ENCODE data around the gene FAM149A.
A peak's percentile ranks its signal among the peaks of the same experiment; 100 is the strongest.

The FAM149A gene

DNA sequence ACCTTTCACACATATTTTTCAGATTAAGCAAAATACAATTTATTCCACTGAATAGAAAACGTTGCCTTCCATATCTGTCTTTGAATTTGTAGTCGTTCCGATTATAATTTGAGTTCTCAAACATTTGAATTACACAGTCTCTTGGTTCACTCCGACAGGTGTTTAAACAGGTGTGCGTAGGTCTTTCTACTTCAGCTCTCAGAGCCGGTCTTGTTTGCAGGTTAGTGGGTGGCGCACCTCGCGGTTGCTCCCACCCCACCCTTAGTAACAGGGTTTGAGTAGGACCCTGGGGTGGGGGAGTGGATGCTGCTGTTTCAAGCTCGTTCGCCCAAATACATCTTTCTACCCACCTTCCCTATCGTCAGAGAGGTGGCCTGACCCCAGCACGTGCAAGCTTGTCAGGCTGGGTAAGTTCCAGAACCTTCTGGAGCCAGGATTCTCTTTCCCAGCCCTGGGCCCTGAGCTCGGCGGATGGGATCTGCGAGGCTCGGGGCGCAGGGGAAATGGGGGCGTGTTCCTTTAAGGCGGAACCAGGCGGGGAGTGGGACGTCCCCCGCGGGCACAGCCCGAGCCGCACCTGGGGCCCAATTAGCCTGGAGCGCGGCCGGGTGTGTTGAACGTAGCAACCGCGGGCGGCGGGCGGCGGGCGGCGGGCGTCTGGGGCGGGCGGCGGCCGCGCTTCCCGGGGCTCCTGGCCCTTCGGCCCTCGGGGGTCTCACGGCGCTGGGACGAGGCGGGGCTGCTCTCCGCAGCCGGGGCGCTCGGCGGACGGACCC lies at the start of gene FAM149A:
Gene FAM149A (plus strand): TSS at position 591 of the 776 bp plus-strand sequence.
- no peak for DNase-seq (ENCODE audit: low spot score)

DNA sequence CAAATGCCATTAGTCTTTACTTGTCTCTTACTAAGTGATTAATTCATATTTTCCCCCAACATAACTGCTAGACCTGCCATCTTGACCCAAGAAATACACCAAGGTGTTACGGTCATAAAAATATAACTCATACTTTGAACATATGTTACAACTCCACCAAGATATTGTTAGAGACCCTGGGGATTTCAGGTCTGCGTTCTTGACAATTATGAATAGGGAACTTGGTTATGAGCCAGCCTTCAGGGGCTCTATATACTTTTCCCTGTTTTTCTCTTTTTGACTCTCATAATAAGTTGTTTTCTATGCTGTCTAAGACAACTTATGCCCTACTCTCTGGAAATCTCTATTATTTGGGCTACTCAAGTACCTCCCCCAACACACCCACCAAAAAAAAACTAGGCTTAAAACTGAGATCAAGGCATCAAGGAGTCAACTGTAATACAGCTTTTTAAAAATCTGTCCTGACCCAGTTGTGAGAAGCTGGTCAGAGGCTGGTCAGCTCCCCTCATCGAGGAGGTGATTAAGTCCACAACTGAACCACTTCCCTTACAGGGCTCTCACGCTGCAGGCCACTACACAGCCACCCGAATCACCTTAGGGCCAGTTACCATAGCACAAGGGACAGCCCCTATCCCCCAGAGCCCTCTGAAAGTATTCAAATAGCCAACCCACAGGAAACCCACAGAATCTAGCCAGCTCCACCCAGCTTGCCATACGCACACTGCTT lies 46.1 kb upstream of the FAM149A start:
- DNase-seq (ENCODE audit: low spot score) = no peak

DNA sequence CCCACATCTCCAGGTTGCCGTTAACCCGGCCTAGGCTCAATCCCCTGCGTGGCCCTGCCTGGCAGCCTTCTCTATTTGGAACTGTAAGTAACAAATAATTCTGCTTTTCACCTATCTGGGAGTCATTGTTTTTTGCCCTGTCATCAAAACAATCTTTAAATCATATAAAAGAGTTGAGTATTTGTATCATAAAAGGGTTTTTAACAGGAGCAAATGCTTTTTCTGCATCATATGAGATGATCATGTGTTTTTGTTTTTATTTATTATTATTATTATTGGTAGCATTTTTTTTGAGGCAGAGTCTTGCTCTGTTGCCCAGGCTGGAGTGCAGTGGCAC lies 45.6 kb upstream of the FAM149A start:
- DNase-seq (ENCODE audit: low spot score) = no peak

DNA sequence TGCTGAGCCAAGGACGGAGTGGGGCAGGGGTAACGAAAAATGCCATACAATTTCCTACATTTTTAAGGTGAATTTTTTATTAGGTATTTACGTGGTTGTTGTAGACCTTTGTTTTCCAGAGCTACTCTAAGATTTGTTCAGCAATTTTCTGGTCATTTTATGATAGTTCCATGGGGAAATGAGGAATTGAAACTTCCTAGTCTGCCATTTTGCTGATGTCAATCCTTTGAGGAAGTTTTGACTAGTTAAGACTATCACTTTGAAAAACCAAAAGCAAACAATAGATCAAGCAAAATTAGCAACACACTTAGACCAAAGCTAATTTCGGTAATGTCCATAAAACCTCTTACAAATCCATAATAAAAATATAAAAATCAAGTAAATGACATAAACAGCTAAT lies 42.6 kb upstream of the FAM149A start:
- no peak for DNase-seq (ENCODE audit: low spot score)

DNA sequence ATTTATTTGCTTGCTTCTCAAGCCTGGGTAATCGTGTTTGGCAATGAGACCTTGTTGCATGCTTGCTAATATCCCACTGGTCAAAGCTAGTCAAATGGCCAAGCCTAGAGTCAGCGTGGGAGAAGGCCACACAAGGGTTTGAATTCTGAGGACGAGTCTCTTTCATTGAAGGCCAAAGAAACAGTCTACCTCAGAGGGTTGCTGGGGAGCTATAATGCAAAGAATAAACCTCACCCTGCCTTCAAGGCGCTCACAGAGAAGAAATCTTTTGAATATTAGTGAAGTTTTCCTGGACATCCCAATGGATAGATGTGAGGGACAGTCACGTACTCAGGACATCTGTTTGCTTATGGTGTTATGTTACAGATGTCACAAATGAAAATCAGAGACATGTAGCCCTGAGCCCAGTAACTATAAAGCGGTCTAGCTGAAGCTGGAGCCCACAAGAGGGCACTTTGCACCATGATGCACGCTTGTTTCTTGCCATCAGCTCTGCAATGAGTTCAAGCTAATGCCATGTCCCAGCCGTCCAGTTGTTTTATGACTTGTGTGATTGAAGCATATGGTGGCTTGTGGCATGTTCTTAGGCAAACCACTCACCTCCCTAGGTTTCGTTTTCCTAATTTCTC lies 36.6 kb upstream of the FAM149A start:
- DNase-seq (ENCODE audit: low spot score) = peak; percentile 71

DNA sequence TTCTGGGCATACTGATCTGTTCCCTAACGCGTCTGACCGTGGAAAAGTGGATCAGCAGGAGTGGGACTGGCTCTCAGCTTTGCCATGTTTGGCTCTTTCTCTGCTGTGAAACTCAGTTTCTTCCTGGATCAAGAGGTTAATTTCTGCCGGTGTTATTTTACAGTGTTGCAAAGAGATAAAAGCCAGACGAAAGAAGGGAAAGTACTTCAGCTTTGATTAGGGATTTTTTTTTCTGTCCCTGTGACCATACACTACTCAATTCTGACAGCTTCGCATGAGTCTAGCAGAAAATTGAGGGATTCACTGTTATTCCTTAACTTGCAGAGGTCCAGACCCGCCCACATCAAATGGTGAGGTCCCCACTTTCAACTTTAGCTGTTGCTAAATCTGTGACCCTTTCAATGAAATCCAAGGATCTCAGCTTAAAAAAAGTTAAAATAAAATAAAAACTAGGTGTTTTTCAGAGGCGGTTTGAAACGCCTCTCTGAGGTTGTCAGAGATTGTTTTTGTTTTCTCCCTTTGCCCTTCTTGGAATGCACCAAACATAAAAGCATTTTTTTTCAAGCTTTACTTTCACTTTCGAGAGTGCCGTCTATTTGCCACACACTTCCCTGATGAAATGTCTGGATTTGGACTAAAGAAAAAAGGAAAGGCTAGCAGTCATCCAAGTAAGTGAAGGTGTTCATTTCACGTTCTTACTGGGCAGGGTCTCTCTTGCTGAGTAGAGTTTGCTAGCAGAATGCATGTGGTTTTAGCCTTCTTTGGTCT lies 35.7 kb upstream of the FAM149A start, which contains the start of gene TLR3:
Gene TLR3 (plus strand): TSS at position 576 of the 768 bp plus-strand sequence. CDS start 7,464 bp downstream, outside the sequence.
- DNase-seq (ENCODE audit: low spot score) = peak; percentile 37

DNA sequence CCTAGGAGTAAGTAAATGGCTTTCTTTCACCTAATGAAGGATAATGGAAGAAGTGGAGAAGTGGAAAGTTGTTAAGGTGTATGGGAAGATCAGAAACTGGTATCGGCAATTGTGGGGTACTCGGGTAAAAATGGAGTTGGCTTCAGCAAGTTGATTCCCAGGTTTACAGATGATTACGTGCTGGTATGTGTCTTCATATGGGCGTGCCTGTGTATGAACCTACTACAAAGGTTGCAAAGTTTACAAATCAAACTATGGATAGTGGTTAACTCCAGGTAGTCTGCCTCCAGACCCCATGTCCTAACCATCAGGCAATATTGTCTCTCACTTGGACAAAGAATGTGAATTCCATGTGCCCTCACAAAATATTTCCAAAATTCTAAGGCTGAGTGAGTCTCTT lies 34.8 kb upstream of the FAM149A start:
- no peak for DNase-seq (ENCODE audit: low spot score)

DNA sequence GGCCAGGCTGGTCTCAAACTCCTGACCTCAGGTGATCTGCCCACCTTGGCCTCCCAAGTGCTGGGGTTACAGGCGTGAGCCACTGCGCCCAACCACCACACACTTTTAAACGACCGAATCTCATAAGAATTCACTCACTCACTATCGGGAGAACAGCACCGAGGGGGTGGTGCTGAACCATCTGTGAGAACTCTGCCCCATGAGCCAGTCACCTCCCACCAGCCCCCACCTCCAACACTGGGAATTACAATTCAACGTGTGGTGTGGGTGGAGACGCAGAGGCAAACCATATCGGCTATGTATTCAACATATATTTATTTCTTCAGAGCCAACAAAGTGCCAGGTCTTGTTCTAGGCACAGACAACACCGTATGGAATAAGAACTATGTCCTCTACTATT lies 32.0 kb upstream of the FAM149A start:
- DNase-seq (ENCODE audit: low spot score) = no peak

DNA sequence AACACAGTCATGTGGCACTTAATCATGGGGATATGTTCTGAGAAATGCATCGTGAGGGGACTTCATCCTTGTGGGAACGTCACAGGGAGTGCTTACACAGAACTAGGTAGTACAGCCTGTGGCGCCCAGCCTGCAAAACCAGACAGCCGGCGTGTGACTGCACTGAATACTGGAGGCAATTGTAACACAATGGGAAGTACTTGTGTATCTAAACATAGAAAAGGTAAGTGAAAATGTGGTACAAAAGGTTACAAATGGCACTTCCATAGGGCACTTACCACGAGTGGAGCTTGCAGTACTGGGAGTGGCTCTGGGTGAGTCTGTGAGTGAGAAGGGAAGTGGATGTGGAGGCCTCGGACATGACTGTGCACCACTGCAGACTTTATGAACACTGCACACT lies 30.3 kb upstream of the FAM149A start:
- DNase-seq (ENCODE audit: low spot score) = no peak

DNA sequence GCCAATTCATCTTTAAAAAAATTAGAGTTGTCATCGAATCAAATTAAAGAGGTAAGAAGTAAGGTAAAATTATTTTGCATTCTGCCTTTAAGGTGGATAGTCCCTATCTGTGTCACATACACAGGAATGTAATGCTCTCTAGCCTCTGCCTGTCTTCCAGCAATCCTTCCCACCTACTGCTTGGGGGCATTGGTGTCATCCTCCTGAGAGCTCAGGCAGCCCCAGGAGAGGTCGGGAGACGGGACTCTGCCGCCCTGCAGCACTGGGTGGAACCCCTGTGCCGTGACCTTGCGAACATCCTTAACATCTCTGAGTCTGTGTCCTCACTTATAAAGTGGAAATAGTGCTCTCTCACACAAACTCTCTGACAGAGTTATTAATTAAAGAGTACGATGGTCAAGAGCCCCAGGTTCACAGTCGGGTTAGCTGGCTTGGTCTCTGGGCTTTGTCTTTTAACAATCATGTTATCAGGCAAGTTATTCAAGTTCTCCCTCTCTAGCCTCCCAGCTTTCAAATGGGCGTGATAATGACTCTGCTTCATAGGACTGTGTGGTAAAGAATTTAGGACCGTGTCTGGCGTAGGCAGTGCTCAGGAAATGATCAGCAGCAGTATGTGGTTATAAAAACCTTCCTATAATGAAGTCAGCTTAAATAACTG lies 25.4 kb upstream of the FAM149A start:
- no peak for DNase-seq (ENCODE audit: low spot score)

DNA sequence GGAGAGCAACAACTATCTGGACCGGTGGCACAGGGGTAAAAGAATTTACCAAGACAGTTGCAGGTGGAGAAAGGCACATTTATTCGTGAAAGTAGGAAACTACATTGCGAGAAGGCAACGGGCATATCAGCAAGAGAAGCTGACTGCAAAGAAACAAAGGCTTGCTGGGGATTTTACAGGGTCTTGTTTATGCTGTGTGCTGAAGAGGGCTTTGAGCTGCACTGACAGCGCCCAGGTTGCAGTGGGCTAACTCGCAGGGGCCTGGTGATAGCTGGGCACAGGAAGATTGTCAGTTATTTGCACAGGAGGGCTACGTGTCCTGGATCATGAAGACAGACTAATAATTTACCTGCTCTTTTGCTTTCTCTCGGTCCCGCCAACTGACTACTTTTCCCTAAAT lies 24.8 kb upstream of the FAM149A start:
- DNase-seq (ENCODE audit: low spot score) = no peak

DNA sequence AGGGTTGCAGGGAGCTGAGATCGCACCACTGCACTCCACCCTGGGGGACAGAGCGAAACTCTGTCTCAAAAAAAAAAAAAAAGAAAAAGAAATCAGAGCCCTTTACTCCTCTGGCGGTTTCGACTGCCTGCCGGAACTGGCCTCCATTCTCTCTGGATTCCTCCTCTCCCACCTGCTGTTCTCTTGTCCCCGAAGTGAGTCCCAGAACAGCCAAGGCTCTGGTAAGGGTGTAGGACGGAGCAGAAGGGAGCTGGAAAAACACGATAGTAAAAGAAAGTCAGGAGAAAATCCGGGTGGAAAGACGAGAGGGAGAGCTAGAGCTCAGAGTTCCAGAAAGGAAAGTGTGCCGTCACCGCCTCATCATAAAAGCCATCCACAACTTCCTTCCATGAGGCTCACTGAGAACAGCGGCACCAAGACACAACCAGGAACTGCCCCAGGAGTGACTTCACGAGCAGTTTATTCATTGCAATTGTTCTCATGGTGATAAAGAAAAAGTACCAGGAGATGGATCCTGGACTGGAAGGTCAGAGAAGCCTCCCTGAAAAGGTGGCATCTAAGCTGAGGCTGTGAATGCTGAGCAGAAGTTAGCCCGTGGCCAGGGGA lies 23.2 kb upstream of the FAM149A start:
- no peak for DNase-seq (ENCODE audit: low spot score)

DNA sequence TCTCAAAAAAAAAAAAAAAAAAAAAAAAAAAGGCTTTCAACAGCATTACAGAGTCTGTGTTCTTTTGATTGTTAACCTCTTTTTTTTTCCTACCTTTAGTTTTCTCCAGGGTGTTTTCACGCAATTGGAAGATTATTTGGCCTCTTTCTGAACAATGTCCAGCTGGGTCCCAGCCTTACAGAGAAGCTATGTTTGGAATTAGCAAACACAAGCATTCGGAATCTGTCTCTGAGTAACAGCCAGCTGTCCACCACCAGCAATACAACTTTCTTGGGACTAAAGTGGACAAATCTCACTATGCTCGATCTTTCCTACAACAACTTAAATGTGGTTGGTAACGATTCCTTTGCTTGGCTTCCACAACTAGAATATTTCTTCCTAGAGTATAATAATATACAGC lies 22.3 kb upstream of the FAM149A start:
- no peak for DNase-seq (ENCODE audit: low spot score)

DNA sequence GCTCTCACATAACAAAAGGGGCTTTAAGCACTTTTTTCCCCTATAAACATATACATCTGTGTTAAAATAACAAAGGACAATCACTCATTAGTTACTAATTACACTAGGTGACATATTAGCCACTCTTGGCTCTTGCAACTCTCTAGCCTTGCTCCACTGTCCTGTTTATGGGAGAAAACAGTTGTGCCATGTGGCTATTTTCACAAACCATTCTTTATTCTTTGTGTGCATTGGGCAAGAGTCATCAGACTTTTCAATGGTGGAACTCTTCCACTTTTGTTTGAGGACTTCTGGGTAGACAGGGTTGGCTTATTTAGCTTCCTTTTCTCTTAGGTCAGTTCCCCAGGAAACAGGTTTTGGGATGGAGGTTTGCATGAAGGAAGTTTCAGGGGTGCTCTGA lies 16.0 kb upstream of the FAM149A start:
- DNase-seq (ENCODE audit: low spot score) = no peak

DNA sequence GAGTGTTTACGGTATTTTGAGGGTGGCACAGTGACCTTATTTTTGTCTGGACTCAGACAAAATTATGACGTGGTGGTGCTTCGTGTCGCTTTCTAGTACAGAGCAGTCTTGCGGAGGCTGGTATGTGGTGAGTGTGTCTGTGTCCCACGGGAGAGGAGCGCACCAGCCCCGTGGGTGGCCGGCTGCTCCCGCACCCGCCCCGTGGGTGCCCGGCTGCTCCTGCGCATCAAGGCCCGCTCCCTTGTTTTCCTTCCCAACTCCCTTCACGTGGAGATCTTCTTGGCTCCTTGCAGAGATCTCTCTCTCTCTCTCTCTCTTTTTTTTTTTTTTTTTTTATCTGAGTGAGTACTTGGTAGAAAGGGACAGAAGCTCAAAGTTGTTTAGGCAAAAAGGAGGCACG lies 12.2 kb upstream of the FAM149A start:
- no peak for DNase-seq (ENCODE audit: low spot score)

DNA sequence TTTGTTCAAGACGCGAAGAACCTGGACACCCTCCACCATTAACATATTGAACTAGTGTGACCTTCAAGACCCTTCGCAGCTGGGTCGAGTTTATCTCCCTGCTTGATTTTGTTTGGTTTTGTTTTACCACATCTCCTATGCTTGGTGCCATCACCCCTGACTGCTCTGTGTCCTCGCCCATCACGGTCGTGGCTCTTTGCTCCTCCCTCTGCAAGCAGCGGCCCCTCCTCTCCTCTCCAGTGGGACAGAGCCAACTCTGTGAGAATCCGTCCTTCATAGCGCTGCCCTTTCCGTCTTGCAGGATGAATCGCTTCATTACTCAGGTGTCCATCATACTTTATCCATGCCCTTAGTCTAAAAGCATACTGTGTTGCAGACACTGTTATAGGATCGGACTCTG lies 9.1 kb upstream of the FAM149A start:
- no peak for DNase-seq (ENCODE audit: low spot score)

DNA sequence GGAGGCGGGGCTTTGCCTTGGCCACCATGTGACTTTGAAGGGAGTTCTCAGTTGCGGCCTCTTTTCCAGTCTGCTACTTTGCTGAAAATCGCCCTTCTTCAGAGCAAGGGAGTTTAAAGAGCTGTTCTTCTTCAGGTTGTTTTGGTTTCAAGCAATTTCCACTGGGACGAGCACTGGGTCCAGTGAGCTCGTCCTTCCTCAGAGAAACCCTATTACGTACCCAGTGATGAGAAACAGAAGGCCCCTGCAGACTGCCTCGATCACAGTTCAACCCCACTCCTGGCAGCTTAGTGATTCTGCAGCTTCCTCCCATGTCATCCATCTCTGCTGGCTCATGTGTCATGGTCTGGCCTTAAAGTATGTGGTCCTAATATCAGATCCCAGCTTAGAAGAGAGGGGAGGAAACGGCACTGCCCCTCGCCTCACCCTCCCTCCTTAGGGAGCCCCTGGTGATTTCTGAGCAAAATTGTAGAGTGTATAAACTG lies 7.8 kb upstream of the FAM149A start:
- no peak for DNase-seq (ENCODE audit: low spot score)

DNA sequence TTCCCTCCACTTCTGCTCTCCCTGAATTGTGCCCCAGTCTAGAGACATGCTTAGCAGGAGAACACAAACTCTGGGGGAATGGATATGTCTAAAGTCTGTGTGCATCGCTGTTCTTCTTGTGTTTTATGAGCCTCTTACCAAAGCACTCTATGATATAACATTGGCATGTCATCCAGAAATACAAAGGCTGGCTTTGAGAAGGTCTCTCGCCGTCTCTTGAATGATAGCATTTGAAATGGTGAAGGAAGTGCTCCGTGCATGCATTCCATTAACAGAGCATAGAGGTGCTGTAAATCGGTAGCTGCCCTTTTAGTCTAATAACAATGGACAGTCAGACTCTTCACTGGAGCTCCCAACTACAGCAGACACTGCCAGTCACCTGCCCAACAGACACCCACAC lies 7.1 kb upstream of the FAM149A start:
- DNase-seq (ENCODE audit: low spot score) = peak; percentile 80

DNA sequence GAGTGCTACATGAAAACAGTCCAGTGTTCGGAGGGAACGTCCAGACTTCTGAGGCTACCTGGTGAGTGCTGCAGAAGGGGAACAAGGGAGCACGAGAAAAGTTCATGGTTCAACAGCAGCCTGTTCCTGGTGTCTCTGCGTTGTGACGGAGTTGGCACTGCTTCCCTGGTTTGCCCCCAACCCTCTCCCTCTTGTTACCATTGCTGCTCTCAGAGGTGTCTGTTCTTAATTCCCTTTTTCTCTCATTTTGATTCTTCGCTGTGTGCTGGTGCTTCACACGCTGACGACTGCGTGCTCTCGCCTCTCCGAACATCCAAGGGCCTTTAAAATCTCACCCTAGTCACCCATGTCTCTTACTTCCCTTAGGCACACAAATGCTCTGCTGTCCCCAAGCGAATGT lies 1.6 kb upstream of the FAM149A start:
- no peak for DNase-seq (ENCODE audit: low spot score)

DNA sequence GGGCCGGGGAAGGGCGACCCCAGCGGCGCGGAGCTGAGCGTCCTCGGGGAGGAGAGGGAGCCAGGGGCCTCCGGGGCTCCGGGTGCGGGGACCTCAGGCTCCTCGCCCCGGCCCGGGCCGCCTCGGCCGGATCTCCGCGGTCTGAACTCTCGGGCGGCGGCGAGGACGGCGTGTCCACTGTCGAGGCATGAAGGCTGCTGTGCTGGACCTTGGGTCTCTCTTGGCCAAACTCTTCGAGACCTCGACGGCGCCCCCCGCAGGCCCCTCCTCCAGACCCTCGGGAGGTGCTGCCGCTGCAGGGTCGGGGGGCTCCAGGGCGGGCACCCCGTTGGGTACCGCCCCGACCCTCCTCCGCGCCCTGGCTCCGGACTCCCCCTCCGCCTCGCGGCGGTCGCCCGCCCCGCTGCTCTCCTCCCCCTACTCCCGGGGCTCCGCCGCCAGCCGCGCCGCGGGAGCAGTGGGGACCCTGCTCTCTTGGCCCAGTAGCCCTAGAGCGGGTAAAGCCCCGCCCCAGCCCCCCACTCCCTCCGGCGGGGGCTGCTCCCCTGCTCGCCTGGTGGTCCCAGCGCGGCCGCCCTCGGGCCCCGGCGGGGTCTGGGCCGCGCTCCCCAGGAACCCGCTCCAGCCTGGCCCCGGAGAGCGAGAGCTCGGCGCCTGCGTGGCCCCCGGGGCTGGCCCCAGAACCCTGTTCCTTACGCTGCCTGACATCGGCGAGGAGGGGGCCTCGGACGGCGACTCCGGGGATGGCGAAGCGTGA lies 564 bp downstream of the FAM149A start:
- no peak for DNase-seq (ENCODE audit: low spot score)
